ENCODE data around the gene TSC22D3. TPM values are rescaled to one million over a fixed set of nuclear protein-coding genes. Genes with fewer than 3 reads are reported as not detected.
A peak's percentile ranks its signal among the peaks of the same experiment; 100 is the strongest.

The TSC22D3 gene
- total and polyA plus RNA-seq, 7 experiments from 2014 or later: 44.2 to 1,917 (median 383) TPM

DNA sequence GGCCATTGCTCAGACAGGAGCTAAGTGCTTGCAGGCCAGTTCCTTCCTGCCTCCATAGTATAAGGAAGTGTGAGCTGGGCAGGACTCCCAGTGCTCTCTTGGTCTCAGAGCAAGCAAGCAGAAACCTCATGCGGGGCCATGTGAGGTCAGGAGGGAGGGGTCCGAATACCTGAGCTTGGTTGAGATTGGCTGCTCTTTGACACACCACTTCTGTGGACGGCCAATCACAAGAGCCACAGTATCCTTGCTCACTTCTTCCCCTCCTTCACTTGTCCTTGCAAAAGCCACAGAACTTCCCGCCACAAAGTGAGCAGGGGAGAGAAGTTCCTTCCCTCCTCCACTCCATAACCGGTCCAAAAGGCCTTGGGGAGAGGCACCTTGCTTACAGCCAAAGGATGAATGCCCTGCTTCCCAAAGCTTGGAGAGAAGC lies 90.6 kb downstream of the TSC22D3 start:
- H3K4me3 ChIP-seq (ENCODE audit: low read length): no peak overlapping the region
- Mint-ChIP-seq H3K27me3 (no peaks in the 10 kb centered on the region), H3K4me1 (peaks cover 28 to 50% (median 39%) of the 10 kb centered on the region in 7 donors), H3K9me3 (peaks cover 0 to 2% (median 0%) of the 10 kb centered on the region in 11 donors), H3K36me3 (no peaks in the 10 kb centered on the region), H3K27ac (peak overlapping the region in 4 of 9 donors; percentile 2 to 69 (median 12)), H3K4me3 (peak overlapping the region in 1 of 10 donors; percentile 5)
- H3K27me3 ChIP-seq (ENCODE audit: control insufficient read depth in 2 of 2, insufficient read depth in 2 of 2, low read length in 2 of 2): no peaks in the 10 kb centered on the region
- H3K27ac ChIP-seq (ENCODE audit: low read depth, low read length): no peak overlapping the region
- H3K9me3 ChIP-seq (ENCODE audit: control insufficient read depth in 2 of 3, low read length in 3 of 3): no peaks in the 10 kb centered on the region
- ChIA-PET CTCF (no interaction called here), POLR2A (interaction anchor here (0.6 to 35.3 kb wide), 3 partner anchors 10 to 39 kb away, joined by 3 to 1138 read pairs (median 3); no protein-coding TSS in a partner anchor)
- intact Hi-C loops (cut with micrococcal nuclease): no loop called here
- no peaks in the 10 kb centered on the region for H3K36me3 ChIP-seq (ENCODE audit: control insufficient read depth in 2 of 3, insufficient read depth in 3 of 3, low read length in 3 of 3)
- H3K4me1 ChIP-seq (ENCODE audit: control insufficient read depth in 2 of 2, insufficient read depth in 2 of 2, low read length in 2 of 2): peaks cover 0 to 9% of the 10 kb centered on the region in 2 donors
- ATAC-seq: peak; percentile 74
- no peak for DNase-seq

DNA sequence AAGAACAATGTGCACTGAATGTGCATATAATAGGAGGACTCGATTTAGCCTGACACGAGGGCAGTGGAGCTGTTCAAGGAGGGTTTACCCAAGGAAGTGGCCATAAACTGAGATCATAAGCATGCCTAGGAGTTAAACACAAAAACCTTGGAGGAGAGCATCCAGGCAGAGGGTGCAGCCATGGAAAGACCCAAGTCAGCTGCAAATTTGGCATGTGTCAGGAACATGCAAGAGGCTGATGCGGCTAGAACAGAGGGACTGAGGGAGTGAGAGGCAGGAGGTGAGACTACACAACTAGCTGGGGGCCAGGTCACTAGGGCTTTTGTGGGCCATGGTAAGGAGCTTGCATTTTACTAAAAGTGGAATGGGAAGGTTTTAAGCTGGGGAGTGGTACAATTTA lies 91.7 kb downstream of the TSC22D3 start:
- H3K4me3 Mint-ChIP-seq: peak overlapping the region in 3 of 10 donors; percentile 25 to 38 (median 37)
- peaks cover 28 to 60% (median 48%) of the 10 kb centered on the region in 7 donors for H3K4me1 Mint-ChIP-seq
- Histone ChIP-seq H3K36me3 (ENCODE audit: control insufficient read depth in 2 of 3, insufficient read depth in 3 of 3, low read length in 3 of 3) (no peaks in the 10 kb centered on the region), H3K4me1 (ENCODE audit: control insufficient read depth in 2 of 2, insufficient read depth in 2 of 2, low read length in 2 of 2) (peaks cover 7 to 18% of the 10 kb centered on the region in 2 donors), H3K4me3 (ENCODE audit: low read length) (no peak overlapping the region), H3K27me3 (ENCODE audit: control insufficient read depth in 2 of 2, insufficient read depth in 2 of 2, low read length in 2 of 2) (no peaks in the 10 kb centered on the region), H3K27ac (ENCODE audit: low read depth, low read length) (no peak overlapping the region), H3K9me3 (ENCODE audit: control insufficient read depth in 2 of 3, low read length in 3 of 3) (no peaks in the 10 kb centered on the region)
- ATAC-seq (no peak), DNase-seq (no peak)
- no peaks in the 10 kb centered on the region for H3K27me3 Mint-ChIP-seq
- H3K27ac Mint-ChIP-seq: peak overlapping the region in 6 of 9 donors; percentile 12 to 69 (median 61)
- no peaks in the 10 kb centered on the region for H3K36me3 Mint-ChIP-seq
- ChIA-PET CTCF (no interaction called here), POLR2A (interaction anchor here (0.7 to 35.3 kb wide), 3 partner anchors 11 to 68 kb away, joined by 3 to 1138 read pairs (median 3); no protein-coding TSS in a partner anchor)
- intact Hi-C loops (cut with micrococcal nuclease): no loop called here
- H3K9me3 Mint-ChIP-seq: peaks cover 0 to 2% (median 0%) of the 10 kb centered on the region in 11 donors

DNA sequence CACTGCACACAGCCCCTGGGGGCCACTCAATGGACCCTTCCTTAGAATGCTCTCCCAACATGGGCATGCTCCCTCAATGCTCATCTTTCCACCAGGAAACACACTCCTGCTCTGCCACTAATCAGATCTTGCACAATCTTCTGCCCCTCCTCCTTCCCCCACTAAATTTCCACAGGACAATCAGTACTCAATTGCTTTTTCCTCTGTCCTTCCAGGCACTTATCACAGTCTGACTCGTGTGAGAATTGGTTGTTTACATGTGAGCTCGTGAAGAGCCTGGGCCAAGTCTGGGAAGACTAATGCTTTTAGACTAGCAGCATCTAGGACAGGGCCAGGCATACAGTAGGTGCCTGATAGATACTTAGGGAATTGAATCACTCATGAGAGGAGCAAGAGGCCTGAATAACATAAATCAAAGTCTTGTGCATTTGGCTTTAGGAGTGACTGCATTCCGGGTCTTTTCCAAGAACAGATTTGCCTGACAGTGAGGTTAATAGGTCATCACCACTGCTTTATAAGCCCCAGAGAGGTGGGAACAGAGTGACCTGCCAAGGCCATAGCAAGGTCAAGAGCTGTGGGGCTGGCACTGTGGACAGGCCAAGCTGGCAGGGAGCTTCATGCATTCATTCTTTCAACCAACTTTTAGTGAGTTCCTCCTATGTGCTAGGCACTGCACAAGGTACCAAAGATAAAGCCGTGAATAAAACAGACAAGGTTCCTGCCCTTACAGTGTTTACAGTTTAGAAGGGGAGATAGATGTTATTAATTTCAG lies 92.3 kb downstream of the TSC22D3 start:
- H3K27ac Mint-ChIP-seq: peak overlapping the region in 4 of 9 donors; percentile 12 to 69 (median 46)
- CTCF ChIA-PET: interaction anchor here (1.3 kb wide), 1 partner anchor 10 kb away, joined by 3 read pairs; no protein-coding TSS in a partner anchor

DNA sequence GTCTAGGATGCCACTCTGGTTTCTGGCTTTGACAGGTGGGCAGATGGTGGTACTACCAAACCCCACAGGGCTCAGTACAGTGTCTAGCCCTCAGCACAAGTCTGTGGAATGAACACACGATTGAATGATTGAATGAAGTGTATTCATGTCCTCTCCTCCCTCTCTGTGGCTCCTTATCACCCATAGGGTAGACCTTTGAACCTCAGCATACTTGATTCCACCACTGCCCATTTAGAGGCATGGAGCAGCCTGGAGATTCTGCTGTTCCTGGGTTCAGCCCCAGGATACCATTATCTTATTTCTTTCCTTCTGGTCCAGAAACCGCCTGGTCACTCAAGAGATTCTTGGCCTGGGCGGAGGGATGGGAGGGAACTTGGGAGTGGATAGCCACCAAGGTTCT lies 93.3 kb downstream of the TSC22D3 start:
- peak overlapping the region in 3 of 9 donors; percentile 23 to 29 (median 23) for H3K27ac Mint-ChIP-seq
- ATAC-seq (no peak), DNase-seq (no peak)
- H3K4me1 Mint-ChIP-seq: peaks cover 28 to 74% (median 63%) of the 10 kb centered on the region in 7 donors
- no peaks in the 10 kb centered on the region for H3K9me3 ChIP-seq (ENCODE audit: control insufficient read depth in 2 of 3, low read length in 3 of 3)
- H3K4me3 Mint-ChIP-seq: no peak overlapping the region
- no peaks in the 10 kb centered on the region for H3K36me3 Mint-ChIP-seq
- CTCF ChIA-PET: interaction anchor here (0.7 to 1.3 kb wide), 3 partner anchors 9 to 37 kb away, joined by 3 to 6 read pairs (median 3); no protein-coding TSS in a partner anchor
- peaks cover 24 to 35% of the 10 kb centered on the region in 2 donors for H3K4me1 ChIP-seq (ENCODE audit: control insufficient read depth in 2 of 2, insufficient read depth in 2 of 2, low read length in 2 of 2)
- intact Hi-C loops (cut with micrococcal nuclease): no loop called here
- H3K27me3 ChIP-seq (ENCODE audit: control insufficient read depth in 2 of 2, insufficient read depth in 2 of 2, low read length in 2 of 2): no peaks in the 10 kb centered on the region
- no peaks in the 10 kb centered on the region for H3K27me3 Mint-ChIP-seq
- POLR2A ChIA-PET: interaction anchor here (0.7 to 35.3 kb wide), 2 partner anchors 29 to 66 kb away, joined by 7 to 1138 read pairs; no protein-coding TSS in a partner anchor
- H3K36me3 ChIP-seq (ENCODE audit: control insufficient read depth in 2 of 3, insufficient read depth in 3 of 3, low read length in 3 of 3): no peaks in the 10 kb centered on the region
- H3K27ac ChIP-seq (ENCODE audit: low read depth, low read length): no peak overlapping the region
- H3K9me3 Mint-ChIP-seq: peaks cover 0 to 2% (median 0%) of the 10 kb centered on the region in 11 donors
- H3K4me3 ChIP-seq (ENCODE audit: low read length): no peak overlapping the region

More for the DNA sequence above, 92.3 kb downstream of the TSC22D3 start:
- ATAC-seq (no peak), DNase-seq (no peak)
- Histone ChIP-seq H3K27me3 (ENCODE audit: control insufficient read depth in 2 of 2, insufficient read depth in 2 of 2, low read length in 2 of 2) (no peaks in the 10 kb centered on the region), H3K36me3 (ENCODE audit: control insufficient read depth in 2 of 3, insufficient read depth in 3 of 3, low read length in 3 of 3) (no peaks in the 10 kb centered on the region), H3K4me3 (ENCODE audit: low read length) (no peak overlapping the region), H3K27ac (ENCODE audit: low read depth, low read length) (no peak overlapping the region), H3K9me3 (ENCODE audit: control insufficient read depth in 2 of 3, low read length in 3 of 3) (no peaks in the 10 kb centered on the region), H3K4me1 (ENCODE audit: control insufficient read depth in 2 of 2, insufficient read depth in 2 of 2, low read length in 2 of 2) (peaks cover 13 to 25% of the 10 kb centered on the region in 2 donors)
- peak overlapping the region in 1 of 10 donors; percentile 38 for H3K4me3 Mint-ChIP-seq
- no peaks in the 10 kb centered on the region for H3K27me3 Mint-ChIP-seq
- intact Hi-C loops (cut with micrococcal nuclease): no loop called here
- H3K36me3 Mint-ChIP-seq: no peaks in the 10 kb centered on the region
- H3K9me3 Mint-ChIP-seq: peaks cover 0 to 2% (median 0%) of the 10 kb centered on the region in 11 donors
- H3K4me1 Mint-ChIP-seq: peaks cover 26 to 66% (median 55%) of the 10 kb centered on the region in 7 donors
- POLR2A ChIA-PET: interaction anchor here (0.7 to 35.3 kb wide), 3 partner anchors 11 to 69 kb away, joined by 3 to 1138 read pairs (median 3); no protein-coding TSS in a partner anchor

DNA sequence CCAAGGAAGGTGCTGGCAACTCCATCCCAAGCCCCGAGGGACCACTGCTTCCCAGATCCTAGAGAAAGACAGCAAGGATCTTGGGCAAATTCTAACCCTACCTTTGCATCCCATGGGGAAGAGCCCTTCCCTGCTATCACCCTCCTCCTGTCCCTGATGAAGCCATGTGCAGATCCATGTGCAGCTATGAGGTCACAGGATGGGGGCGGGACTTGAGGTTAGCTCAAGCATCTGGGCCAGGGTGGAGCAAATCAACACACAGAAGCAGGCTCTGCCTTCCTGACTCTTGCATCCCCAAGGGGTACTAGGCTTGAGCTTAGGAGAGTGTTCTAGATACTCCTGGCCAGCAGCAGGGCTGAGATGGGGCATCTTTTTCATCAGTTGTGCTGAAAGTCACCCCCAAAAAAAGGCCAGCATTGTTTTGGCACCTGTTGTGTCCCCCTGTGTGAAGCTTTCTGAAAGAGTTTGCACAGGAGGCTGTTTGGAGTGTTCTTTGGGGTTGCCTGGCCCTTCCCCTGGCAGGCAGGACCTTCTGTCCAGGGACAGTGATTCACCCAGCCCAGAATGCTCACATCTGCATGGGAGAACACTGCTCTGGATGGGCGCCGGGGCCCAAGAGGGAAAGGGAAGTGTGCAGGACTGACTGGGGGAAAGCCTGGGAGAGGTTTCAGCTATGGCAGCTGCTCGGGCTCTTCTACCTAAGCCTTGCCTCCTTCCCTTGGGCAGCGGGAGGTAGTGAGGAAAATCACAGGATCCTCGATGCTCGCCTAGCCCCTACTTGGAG lies 96.4 kb downstream of the TSC22D3 start:
- H3K27me3 Mint-ChIP-seq: no peaks in the 10 kb centered on the region
- peaks cover 0 to 5% (median 0%) of the 10 kb centered on the region in 5 donors for H3K36me3 Mint-ChIP-seq
- Histone ChIP-seq H3K9me3 (ENCODE audit: control insufficient read depth in 2 of 3, low read length in 3 of 3) (no peaks in the 10 kb centered on the region), H3K4me3 (ENCODE audit: low read length) (no peak overlapping the region), H3K27ac (ENCODE audit: low read depth, low read length) (peak overlapping the region; percentile 99), H3K27me3 (ENCODE audit: control insufficient read depth in 2 of 2, insufficient read depth in 2 of 2, low read length in 2 of 2) (no peaks in the 10 kb centered on the region), H3K4me1 (ENCODE audit: control insufficient read depth in 2 of 2, insufficient read depth in 2 of 2, low read length in 2 of 2) (peaks cover 34 to 42% of the 10 kb centered on the region in 2 donors), H3K36me3 (ENCODE audit: control insufficient read depth in 2 of 3, insufficient read depth in 3 of 3, low read length in 3 of 3) (no peaks in the 10 kb centered on the region)
- ChIA-PET CTCF (interaction anchor here (1.3 to 7.7 kb wide), 2 partner anchors 37 to 98 kb away, joined by 3 to 264 read pairs; partner anchors contain the start of gene NCBP2L), POLR2A (interaction anchor here (0.6 to 35.3 kb wide), 8 partner anchors 8 to 412 kb away, joined by 3 to 1138 read pairs (median 4); partner anchors contain the start of genes ATG4A and PSMD10)
- DNase-seq (peak; percentile 36 to 84 (median 77)), ATAC-seq (peak; percentile 52)
- H3K9me3 Mint-ChIP-seq: peaks cover 0 to 4% (median 0%) of the 10 kb centered on the region in 11 donors
- intact Hi-C loops (cut with micrococcal nuclease): no loop called here
- H3K4me1 Mint-ChIP-seq: peaks cover 28 to 70% (median 66%) of the 10 kb centered on the region in 7 donors
- H3K27ac Mint-ChIP-seq: peak overlapping the region; percentile 96 to 100 (median 98)
- peak overlapping the region in 8 of 10 donors; percentile 11 to 83 (median 59) for H3K4me3 Mint-ChIP-seq

DNA sequence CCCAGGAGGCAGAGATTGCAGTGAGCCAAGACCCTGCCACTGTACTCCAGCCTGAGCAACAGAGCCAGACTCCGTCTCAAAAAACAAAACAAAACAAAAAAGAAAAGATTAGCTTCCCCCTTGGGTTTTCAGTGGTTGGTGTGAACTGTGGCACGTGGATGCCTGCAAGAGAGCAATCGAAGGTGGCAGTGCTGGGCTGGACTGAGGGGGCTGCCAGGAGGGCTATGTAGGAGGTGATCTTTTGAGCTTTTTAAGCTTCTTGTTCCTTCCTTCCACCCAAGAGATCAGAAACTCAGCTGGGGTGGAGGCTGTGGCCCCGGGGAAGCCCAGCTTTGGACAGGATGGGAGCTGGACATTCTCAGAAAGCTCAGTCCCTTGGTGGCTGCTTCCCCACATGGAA lies 97.7 kb downstream of the TSC22D3 start:
- DNase-seq: peak in 1 of 9 donors; percentile 8
- Histone ChIP-seq H3K4me1 (ENCODE audit: control insufficient read depth in 2 of 2, insufficient read depth in 2 of 2, low read length in 2 of 2) (peaks cover 41 to 52% of the 10 kb centered on the region in 2 donors), H3K4me3 (ENCODE audit: low read length) (no peak overlapping the region), H3K9me3 (ENCODE audit: control insufficient read depth in 2 of 3, low read length in 3 of 3) (no peaks in the 10 kb centered on the region), H3K27me3 (ENCODE audit: control insufficient read depth in 2 of 2, insufficient read depth in 2 of 2, low read length in 2 of 2) (no peaks in the 10 kb centered on the region), H3K27ac (ENCODE audit: low read depth, low read length) (peak overlapping the region; percentile 99), H3K36me3 (ENCODE audit: control insufficient read depth in 2 of 3, insufficient read depth in 3 of 3, low read length in 3 of 3) (no peaks in the 10 kb centered on the region)
- Mint-ChIP-seq H3K4me3 (peak overlapping the region in 9 of 10 donors; percentile 33 to 92 (median 63)), H3K27ac (peak overlapping the region; percentile 96 to 100 (median 98)), H3K4me1 (peaks cover 23 to 74% (median 63%) of the 10 kb centered on the region in 7 donors), H3K27me3 (no peaks in the 10 kb centered on the region), H3K36me3 (peaks cover 0 to 5% (median 0%) of the 10 kb centered on the region in 5 donors), H3K9me3 (peaks cover 0 to 4% (median 0%) of the 10 kb centered on the region in 11 donors)
- POLR2A ChIA-PET: interaction anchor here (1.0 to 35.3 kb wide), 6 partner anchors 9 to 63 kb away, joined by 5 to 1138 read pairs (median 12); partner anchors contain the start of gene PRPS1
- ATAC-seq: no peak
- intact Hi-C loops (cut with micrococcal nuclease): no loop called here
- CTCF ChIA-PET: interaction anchor here (1.0 to 7.7 kb wide), 3 partner anchors 38 to 95 kb away, joined by 3 to 264 read pairs (median 4); no protein-coding TSS in a partner anchor
